GM19467 (cell line): ENCODE measurements around the gene SNRK.

Source experiments
- ATAC-seq: cut with Tn5 transposase; IDR thresholded peaks from one replicate; pipeline ENCODE4 v1.9.1; 2021; ENCODE audit warnings: mild to moderate bottlenecking, moderate library complexity; ENCODE audit not compliant: unreplicated experiment

Gene SNRK, protein sequence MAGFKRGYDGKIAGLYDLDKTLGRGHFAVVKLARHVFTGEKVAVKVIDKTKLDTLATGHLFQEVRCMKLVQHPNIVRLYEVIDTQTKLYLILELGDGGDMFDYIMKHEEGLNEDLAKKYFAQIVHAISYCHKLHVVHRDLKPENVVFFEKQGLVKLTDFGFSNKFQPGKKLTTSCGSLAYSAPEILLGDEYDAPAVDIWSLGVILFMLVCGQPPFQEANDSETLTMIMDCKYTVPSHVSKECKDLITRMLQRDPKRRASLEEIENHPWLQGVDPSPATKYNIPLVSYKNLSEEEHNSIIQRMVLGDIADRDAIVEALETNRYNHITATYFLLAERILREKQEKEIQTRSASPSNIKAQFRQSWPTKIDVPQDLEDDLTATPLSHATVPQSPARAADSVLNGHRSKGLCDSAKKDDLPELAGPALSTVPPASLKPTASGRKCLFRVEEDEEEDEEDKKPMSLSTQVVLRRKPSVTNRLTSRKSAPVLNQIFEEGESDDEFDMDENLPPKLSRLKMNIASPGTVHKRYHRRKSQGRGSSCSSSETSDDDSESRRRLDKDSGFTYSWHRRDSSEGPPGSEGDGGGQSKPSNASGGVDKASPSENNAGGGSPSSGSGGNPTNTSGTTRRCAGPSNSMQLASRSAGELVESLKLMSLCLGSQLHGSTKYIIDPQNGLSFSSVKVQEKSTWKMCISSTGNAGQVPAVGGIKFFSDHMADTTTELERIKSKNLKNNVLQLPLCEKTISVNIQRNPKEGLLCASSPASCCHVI

DNA sequence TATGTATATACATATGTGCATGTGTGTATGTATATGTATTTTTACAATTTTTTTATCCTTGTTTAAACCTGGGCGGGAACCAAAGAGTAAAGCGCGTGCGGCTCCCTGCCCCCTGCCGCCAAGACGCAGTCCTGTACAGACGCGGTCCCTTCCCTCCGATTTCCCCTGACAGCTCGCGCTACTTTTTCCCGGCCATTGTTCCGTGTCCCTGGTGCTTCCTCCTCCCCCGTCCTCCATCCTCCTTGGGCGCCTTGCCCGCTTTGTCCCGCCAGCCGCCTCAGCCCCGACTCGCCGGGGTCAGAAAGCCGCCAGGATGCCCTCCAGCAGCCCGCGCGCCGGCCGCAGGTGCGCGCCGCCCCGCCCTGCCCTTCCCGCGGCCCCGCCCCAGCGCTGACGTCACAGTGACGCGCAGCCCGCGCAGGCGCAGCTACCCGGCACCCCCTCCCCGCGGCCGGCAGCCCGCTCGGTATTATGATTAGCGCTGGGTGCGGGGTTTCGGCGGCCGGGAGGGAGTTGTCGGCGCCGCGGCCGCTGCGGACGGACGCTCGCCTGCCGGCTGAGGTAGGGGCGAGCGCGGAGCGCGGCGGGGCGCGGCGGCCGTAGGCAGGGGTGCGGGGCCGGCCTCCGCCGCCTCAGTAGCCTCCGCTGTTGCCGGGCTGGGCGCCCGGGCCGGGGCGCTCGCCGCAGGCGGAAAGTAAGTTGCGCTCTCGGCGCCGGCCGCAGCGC, at the start of gene SNRK:
TSS of gene SNRK (plus strand) at position 426 of the 726 bp plus-strand sequence. CDS start 16,664 bp downstream, outside the sequence.
- peak; percentile 78 for ATAC-seq

GRCh38 chr3:43238801-43239200, 47.5 kb upstream of the SNRK start:
- ATAC-seq: no peak

DNA sequence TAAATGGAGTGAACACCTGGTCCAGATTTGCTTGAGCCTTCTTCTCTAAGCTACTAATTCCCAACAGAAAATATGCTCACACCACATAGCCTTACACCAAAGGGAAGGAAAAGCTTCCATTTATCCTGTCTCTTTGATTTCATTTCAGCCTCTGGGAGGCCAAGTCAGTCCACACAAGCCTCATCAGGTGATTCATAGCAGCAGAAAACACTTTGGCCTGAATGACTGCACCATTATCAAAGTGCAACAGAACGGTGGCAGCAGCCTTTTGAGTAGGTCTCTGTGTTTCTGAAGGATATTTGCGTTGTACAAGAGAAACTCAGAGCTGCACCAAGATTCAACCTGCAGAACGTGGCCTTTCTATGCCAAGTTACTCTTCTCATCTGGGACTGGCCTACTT, 46.6 kb upstream of the SNRK start:
- ATAC-seq: no peak

GRCh38 chr3:43243590-43244587, 42.5 kb upstream of the SNRK start:
- no peak for ATAC-seq

DNA sequence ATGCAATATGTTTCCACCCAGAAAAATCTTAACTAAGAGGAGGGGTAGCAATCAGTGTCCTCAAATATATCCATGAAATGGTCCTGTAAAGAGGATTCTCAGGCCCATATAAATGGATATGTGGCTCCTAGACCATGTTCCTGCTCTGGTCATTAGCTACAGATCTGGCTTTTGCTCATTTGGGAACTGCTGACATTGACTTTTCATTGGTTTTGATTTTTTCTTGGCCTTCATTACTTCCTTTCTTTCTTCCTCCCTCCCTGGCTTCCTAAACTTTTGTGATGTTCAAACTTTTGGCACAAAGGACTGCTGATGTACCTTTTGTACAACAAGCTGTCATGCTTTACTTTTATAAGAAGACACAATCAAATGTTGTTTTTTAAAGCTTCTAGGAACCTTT, 41.6 kb upstream of the SNRK start:
- ATAC-seq: no peak

DNA sequence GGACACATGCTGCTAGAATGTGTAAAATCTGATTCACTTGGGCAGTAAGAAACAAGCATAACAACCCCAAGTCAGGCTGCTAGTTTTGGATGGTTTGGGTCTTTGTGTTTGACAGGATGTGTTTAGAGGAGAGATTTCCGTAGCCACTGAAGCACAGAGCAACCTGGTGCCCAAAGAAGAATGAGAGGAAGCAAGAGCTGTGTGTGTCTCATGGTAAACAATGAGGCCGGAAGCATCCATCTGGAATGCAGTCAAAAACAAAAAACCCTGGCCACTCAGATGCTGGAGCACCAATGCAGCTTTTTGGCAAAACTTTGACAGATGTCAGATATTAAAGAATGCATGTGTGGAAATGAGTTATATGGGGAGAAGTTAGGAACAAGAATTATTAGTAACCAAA, 39.4 kb upstream of the SNRK start:
- ATAC-seq: no peak

DNA sequence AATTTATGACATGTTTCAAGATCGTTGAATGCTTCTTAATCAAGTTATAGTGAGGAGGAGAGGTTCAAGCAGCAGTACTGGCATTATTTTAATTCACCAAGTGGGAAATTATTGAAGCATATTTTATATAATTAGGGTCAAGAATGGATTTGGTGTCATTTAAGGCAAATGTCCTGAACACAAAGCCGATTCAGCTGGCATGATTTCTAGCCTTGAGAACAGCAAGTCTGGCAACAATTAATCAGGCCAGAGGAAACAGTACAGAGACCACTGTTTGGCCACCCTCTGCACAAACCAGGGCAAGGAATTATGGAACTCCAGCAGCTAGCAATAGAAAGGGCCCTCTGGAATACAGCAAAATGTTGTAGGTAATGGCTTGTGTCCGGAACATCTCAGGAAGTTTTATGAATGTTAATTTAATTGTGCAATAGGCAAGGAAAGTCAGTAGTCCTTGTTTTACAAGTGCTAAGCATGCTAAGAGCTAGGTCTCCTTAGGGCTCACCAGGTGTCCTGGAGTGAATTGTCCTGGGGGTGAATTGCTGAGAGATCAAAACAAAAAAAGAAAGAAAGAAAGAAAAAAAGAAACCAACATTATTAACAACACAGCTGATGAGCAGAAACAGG, 38.7 kb upstream of the SNRK start:
- no peak for ATAC-seq

DNA sequence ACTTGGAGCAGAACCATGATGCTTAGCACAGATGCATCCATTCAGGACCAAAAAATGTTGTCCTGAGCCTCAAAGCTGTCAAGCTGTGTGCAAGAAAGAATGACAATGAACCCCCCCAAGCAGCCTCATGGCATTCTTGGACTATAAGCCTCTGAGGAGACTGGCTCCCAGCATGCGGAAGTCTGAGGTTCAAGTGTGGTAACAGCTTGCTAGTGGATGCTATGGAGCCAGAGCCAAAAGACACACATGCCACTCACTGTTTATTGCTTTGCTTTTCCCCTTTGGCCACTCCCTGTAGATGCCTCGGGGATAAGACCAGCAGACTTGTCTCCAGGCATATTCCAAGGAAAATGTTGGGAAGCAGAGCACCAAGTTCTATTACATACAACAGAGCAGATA, 38.2 kb upstream of the SNRK start:
- ATAC-seq: no peak

DNA sequence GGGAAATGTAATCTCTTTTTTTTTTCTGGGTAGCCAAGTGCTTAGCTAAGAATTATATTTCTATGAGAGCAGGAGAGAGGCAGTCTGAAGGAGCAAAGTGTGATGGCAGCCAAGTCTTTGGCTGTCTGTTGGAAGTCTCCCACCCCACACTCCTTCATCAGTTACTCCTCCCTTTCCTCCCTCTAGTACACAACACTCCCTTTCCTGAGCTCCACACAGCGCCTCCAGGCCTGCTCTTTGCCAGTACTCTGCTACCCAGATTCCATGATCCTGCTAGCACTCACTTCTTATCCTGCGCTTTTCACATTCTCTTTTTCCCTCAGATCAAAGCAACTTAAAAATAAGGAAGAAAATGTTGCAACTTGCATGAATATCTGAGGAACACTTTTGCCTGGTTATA, 37.4 kb upstream of the SNRK start:
- ATAC-seq: no peak

DNA sequence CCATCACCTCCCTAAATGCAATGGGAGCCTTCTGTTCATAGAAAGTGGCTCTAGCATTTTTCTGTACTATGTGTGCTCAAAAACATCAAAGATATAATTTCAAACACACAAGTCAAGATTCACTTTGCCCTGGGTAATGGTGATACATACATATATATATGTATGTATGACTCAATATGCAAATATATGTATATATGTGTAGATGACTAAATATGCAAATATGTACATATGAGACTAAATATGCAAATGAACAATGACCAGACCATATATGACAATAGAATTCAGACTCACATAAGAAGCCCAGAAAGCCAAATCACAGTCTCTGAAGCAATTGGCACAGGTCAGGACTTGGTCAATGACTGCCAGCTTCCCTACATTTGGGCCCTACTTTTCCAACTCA, 36.9 kb upstream of the SNRK start:
- no peak for ATAC-seq

DNA sequence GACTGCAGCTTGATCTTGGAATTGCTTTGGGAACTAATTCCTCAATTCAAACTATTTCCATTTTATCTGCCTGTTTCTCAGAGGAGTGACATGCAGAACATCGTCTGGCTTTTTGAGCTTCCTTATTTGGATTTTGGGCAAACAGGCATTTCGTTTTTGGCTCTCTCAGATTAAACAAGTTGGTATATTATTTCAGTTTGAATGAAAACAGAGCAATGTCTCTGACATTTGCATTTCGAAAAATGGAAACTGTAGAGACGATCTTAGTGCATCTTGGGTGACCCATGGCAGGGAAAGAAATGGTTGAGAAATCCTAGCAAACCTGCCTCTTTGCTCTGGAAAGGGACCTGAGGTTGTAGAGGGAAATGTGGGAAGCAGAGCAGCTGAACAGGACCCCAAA, 33.0 kb upstream of the SNRK start:
- ATAC-seq: no peak

DNA sequence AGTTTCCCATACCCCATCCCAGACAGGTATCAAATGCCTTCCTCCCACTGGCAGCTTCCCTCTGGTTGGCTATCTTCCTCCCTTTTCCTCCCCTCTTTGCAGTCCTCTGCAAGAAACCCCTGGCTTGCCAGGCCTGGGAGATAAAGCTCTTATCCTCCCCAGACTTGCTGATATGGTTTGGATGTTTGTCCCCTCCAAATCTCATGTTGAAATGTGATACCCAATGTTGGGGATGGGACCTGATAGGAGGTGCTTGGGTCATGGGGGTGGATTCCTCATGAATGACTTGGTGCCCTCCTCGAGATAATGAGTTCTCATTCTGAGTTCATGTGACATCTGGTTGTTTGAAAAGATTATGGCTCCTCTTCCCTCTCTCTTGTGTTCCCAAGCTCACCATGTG, 32.2 kb upstream of the SNRK start:
- ATAC-seq: no peak

DNA sequence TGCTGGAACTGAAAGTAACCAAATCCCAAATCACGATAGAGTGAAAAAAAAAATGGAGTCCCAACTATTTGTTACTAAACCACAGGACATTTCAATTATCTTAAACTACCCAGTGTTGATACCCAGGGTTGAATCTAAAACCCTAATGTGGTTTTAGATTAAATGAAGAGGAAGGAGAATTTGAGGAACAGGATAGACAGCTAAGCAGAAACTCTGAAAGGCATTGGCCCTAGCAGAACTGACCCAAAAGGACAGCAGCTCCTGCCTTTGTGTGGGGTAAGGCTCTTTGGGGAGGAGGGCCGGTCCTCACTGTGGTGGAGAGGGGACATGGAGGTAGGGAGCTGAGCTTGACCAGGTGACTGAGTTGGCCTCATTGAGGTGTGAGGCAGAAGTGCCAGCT, 30.7 kb upstream of the SNRK start:
- no peak for ATAC-seq

GRCh38 chr3:43256714-43257461, 29.5 kb upstream of the SNRK start:
- no peak for ATAC-seq

DNA sequence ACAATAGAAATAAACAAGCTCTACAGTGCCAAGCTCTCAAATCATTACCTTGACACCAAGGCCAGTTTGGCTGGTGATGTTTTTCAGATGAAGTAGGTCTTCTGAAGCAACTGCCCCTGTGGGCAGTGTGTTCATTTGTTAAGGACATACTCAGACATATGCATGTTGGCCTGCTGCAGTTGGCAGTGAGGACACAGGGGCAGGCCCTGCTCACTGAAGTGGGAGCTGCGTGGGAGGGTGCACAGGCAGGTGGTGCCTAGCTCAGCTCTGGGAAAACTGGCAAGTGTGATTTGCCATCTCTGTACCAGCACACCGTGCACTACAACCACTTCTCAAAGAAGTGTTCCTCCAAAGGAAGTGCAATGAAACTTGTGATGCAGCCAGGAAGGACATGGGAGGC, 28.5 kb upstream of the SNRK start:
- no peak for ATAC-seq

- no peak for ATAC-seq
These were observed 26.7 kb upstream of the SNRK start for GRCh38 chr3:43259626-43260025.

- no peak for ATAC-seq
These were observed 25.9 kb upstream of the SNRK start for GRCh38 chr3:43260412-43260811.

DNA sequence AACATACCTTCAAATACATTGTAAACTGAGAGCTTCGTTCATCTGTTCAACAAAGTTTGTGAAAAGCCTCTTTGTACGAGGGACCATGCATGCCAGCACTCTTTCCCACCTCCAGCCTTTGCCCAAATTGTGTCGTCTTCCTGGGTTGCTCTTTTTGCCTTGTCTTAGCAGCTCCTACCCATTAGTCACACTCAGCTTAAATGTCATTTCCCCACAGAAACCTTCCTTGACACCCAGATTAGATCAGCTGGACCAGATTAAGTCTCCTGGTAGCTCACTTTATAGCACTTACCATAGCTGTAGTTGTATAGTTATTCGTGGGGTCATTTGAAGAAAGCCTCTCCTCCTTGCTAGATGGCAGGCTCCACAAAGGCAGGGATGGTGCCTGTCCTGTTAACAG, 24.1 kb upstream of the SNRK start:
- no peak for ATAC-seq

DNA sequence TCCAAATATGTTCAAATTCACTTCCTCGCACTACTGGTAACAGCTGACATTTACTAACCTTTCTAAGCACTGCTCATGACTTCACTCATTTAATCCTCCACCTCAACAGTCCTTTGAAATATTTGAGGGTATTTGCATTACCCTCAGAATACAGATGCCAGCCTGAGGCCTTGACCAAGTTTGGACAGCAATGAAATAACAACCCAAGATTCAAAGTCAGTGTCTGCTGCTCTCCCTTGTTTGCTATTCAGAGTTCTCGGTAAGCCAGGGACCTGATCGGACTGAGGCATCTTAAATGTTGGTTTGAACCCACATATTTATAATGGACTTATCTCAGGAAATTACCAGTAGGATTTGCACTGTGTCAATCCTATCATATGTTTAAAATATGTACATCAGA, 19.9 kb upstream of the SNRK start:
- ATAC-seq: no peak
